ENCODE results near the gene DLEC1. TPM values are rescaled to one million over a fixed set of nuclear protein-coding genes. Genes with fewer than 3 reads are reported as not detected.

DLEC1 gene
- total and polyA plus RNA-seq, 2 experiments from 2014 or later: 0.31 to 0.66 TPM

- TF ChIP-seq ZNF462 (CRISPR knock-in tag; IDR thresholded peaks at IDR 0.05): no peak
Measured at GRCh38 chr3:38115645-38116427, 76.8 kb downstream of the DLEC1 start (continued).

GRCh38 chr3:38116471-38117162 lies 77.6 kb downstream of the DLEC1 start:
- ATAC-seq: no peak
- H3K4me3 Mint-ChIP-seq: no peak overlapping the region
- H4K20me1 ChIP-seq (replicated peaks; ENCODE audit: insufficient read depth): no peaks in the 10 kb centered on the region; the same call in 1 of the 2 replicates
- H3K4me1 Mint-ChIP-seq: no peaks in the 10 kb centered on the region
- H3K9me2 ChIP-seq (ENCODE audit: insufficient read depth): no peaks in the 10 kb centered on the region
- H3K4me3 ChIP-seq: no peak overlapping the region
- no peaks in the 10 kb centered on the region; the same call in 2 of the 3 replicates for H3K9me3 Mint-ChIP-seq
- TF ChIP-seq ETS1 (IDR thresholded peaks at IDR 0.05) (no peak), CTCF (conservative IDR thresholded peaks at IDR 0.05; ENCODE audit: low read depth in 2 of 2) (peak in 1 of 2 experiments; percentile 30; a peak in 1 of 4 replicates)
- no peaks in the 10 kb centered on the region for H3K36me3 ChIP-seq (ENCODE audit: insufficient read depth)
- H3K4me2 ChIP-seq: no peak overlapping the region
- no peaks in the 10 kb centered on the region for H3K4me1 ChIP-seq (ENCODE audit: insufficient read depth)
- H3K79me2 ChIP-seq (replicated peaks; ENCODE audit: insufficient read depth): no peaks in the 10 kb centered on the region
- no peak overlapping the region for H2AFZ ChIP-seq
- no peak for DNase-seq (ENCODE audit: low spot score)
- peaks cover 7% of the 10 kb centered on the region; the same call in 2 of the 3 replicates for H3K36me3 Mint-ChIP-seq (ENCODE audit: low read depth)
- no peaks in the 10 kb centered on the region for H3K27me3 ChIP-seq (ENCODE audit: insufficient read depth)
- H3K27me3 Mint-ChIP-seq (ENCODE audit: insufficient read depth, low read depth, poor library complexity): peaks cover 20% of the 10 kb centered on the region
- H3K27ac Mint-ChIP-seq: no peak overlapping the region
- H3F3A ChIP-seq (replicated peaks; ENCODE audit: low read depth): no peaks in the 10 kb centered on the region
- no peak overlapping the region for H3K27ac ChIP-seq (ENCODE audit: low read depth)

Data from GM23338 (cell line).